Measurements from ENCODE around the gene FCHSD2. TPM values are rescaled to one million over a fixed set of nuclear protein-coding genes. Genes with fewer than 3 reads are reported as not detected.

FCHSD2 gene
- total RNA-seq, 4 donors from 2014 or later = 6.7 to 14.7 (median 8.5) TPM

DNA sequence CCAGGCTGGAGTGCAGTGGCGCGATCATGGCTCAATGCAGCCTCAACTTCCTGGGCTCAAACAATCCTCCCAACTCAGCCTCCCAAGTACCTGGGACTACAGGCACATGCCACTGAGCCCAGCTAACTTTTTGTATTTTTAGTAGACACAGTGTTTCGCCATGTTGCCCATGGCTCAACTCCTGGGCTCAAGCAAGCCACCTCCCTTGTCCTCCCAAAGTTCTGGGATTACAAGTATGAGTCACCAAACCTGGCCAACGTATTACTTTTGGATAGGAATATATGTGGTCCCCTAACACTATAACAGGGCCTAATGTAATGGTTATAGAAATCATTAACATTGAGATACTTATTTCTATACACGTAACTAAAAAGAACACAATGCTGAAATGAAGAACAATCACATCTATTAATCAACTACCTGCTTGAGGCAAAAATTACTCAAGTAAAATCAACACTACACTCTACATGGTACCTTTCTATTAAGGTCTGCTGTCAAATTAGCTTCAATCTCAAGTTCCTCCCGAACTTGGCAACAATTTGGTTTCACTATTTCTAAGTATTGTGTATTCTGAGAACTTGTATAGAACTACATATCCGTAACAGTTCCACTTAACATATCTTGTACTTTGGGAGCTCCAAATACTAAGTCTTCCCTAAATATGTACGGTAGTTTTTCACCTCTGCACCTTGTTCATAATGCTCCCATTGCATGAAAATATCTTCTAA lies 124.9 kb downstream of the FCHSD2 start:
- TF ChIP-seq POLR2A (IDR thresholded peaks at IDR 0.05) = no peak
- TF ChIP-seq, protein P1, sequence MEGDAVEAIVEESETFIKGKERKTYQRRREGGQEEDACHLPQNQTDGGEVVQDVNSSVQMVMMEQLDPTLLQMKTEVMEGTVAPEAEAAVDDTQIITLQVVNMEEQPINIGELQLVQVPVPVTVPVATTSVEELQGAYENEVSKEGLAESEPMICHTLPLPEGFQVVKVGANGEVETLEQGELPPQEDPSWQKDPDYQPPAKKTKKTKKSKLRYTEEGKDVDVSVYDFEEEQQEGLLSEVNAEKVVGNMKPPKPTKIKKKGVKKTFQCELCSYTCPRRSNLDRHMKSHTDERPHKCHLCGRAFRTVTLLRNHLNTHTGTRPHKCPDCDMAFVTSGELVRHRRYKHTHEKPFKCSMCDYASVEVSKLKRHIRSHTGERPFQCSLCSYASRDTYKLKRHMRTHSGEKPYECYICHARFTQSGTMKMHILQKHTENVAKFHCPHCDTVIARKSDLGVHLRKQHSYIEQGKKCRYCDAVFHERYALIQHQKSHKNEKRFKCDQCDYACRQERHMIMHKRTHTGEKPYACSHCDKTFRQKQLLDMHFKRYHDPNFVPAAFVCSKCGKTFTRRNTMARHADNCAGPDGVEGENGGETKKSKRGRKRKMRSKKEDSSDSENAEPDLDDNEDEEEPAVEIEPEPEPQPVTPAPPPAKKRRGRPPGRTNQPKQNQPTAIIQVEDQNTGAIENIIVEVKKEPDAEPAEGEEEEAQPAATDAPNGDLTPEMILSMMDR (IDR thresholded peaks at IDR 0.05) = no peak
- no peak for DNase-seq (ENCODE audit: low spot score in 2 of 2)
- no peak overlapping the region for H3K4me3 ChIP-seq (ENCODE audit: low read depth, poor library complexity, severe bottlenecking)
- WGBS, 2 donors = 91 to 92% methylated on average over 8 of the region's 8 CpGs
- intact Hi-C loops (cut with DNase I; ENCODE audit: low total_unique reads) = no loop called here

DNA sequence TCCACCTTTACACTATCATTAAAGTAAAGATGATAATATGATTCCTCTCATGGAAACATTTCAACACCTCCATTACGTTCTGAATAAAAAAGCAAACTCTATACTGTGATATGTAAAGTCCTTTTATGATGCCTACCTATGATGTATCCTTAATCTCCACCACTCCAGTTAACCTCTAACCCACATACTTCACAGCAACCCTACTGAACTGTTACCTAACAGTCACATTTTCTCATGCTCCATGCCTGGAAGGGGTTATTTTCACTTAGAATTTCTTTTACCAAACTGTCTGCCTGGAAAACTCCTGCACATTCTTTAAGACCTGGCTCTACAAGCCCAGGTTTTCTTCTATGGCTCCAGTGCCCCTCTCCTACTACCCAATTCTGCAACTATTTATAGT lies 129.1 kb downstream of the FCHSD2 start:
- WGBS, 2 donors = 96 to 100% methylated on average over 1 of the region's 1 CpG
- DNase-seq (ENCODE audit: low spot score in 2 of 2) = no peak
- H3K4me3 ChIP-seq (ENCODE audit: low read depth, poor library complexity, severe bottlenecking) = no peak overlapping the region
- intact Hi-C loops (cut with DNase I; ENCODE audit: low total_unique reads) = no loop called here
- TF ChIP-seq, protein P1 (IDR thresholded peaks at IDR 0.05) = no peak
- TF ChIP-seq POLR2A (IDR thresholded peaks at IDR 0.05) = no peak

DNA sequence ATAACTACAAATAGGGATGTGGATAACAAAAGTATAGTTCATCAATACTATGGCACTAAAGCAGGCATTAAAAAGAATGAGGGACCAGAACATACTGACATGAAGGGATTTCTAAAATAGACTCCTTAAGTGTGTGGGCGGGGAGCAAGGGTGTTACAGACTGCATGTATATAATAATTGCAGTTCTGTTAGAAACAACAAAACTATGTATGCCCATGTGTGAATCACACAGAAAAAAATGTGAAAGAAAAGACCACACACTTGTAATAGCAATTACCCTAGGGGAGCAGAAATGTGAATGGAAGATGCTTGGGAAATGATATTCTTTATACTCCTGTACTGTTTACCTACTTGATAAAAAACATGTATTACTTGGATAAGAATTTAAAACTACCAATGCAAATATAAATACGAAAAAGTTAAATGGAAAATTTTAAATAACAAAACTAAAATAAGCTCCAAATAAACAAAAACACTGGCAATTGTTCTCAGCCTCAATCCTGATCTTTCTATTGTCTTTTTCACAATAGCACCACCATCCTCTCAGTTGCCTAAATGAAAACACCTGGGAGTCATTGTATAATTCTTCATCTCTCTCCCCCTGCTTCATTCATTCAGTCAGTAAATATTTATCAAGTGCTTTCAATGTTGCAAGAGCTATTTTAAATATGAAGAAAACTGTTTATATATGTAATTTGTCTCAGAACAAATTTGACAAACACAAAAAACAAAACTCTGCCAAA lies 129.8 kb downstream of the FCHSD2 start:
- no peak for DNase-seq (ENCODE audit: low spot score in 2 of 2)
- no peak overlapping the region for H3K4me3 ChIP-seq (ENCODE audit: low read depth, poor library complexity, severe bottlenecking)
- whole genome bisulfite sequencing, 2 donors = 73 to 80% methylated on average over 2 of the region's 2 CpGs
- TF ChIP-seq, protein P1 (IDR thresholded peaks at IDR 0.05) = no peak
- TF ChIP-seq POLR2A (IDR thresholded peaks at IDR 0.05) = no peak
- intact Hi-C loops (cut with DNase I; ENCODE audit: low total_unique reads) = no loop called here

DNA sequence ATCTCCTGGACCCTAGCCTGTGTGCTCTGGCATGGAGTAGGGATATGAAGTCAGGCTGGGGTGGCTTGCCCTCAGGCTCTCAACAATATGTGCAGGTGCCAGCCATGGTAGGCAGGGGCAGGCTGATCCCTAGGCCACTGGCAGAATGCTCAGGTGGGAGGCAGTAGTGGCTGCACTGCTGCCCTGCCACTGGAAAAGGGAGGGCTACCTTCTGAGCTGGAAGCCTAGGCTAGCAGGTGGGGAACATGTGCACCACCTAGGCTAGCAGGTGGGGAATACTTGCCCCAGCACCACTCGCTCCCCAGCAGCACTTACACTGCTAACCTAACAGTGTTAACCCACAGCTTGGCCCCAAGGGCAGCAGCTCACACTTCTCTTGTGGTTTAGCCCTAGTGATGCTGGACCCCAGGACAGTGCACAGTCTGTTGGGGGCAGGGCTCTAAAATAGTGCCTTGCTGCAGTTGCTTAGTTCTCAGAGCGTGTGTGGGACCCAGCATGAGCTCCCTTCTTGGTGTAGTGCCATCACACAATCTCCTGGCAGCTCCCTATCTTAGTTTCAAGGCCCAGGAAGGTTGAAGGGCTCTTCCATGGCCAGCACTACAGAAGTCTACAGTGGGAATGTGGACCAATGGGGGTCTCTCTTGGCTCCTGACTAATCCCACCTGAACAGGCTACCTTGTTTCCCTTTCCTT lies 130.8 kb downstream of the FCHSD2 start:
- no peak overlapping the region for H3K4me3 ChIP-seq (ENCODE audit: low read depth, poor library complexity, severe bottlenecking)
- intact Hi-C loops (cut with DNase I; ENCODE audit: low total_unique reads) = no loop called here
- TF ChIP-seq, protein P1 (IDR thresholded peaks at IDR 0.05) = no peak
- TF ChIP-seq POLR2A (IDR thresholded peaks at IDR 0.05) = no peak
- 100% methylated on average over 2 of the region's 2 CpGs for WGBS, 2 donors
- no peak for DNase-seq (ENCODE audit: low spot score in 2 of 2)

DNA sequence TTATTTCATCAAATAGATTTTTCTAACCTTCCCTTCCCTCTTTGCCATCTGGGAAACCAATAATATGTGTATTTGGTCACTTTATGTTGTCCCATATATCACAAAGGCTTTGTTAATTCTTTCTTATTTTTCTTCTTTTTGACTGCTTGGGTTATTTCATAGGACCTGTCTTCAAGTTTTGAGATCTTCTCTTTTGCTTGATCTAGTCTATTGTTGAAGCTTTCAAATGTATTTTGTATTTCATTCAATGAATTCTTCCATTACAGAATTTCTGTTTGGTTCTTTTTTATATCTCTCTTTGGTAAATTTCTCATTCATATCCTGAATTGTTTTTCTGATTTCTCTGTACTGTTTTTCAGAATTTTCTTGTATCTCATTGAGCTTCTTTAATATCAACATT lies 132.1 kb downstream of the FCHSD2 start:
- TF ChIP-seq, protein P1 (IDR thresholded peaks at IDR 0.05) = no peak
- no peak for TF ChIP-seq POLR2A (IDR thresholded peaks at IDR 0.05)
- no peak for DNase-seq (ENCODE audit: low spot score in 2 of 2)
- H3K4me3 ChIP-seq (ENCODE audit: low read depth, poor library complexity, severe bottlenecking) = no peak overlapping the region
- intact Hi-C loops (cut with DNase I; ENCODE audit: low total_unique reads) = no loop called here

Measured in lower leg skin (tissue), 4 donors.